ENCODE results near the gene EBI3.
"Not testable (repeated sequence)": the region's sequence is repeated elsewhere in the genome, so short reads cannot be mapped to it uniquely, and the experiment has no call there.

DNA sequence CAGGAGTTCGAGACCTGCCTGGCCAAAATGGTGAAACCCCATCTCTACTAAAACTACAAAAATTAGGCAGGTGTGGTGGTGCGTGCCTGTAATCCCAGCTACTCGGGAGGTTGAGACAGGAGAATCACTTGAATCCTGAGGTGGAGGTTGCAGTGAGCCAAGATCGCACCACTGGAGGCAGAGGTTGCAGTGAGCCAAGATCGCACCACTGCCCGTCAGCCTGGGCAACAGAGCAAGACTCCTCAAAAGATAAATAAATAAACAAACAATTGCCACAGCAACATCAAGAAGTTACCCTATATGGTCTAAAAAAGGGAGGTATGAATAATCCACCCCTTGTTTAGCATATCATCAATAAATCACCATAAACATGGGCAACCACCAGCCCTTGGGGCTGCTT, 16.6 kb downstream of the EBI3 start:
- not testable (repeated sequence) for TF ChIP-seq POLR2A (IDR thresholded peaks at IDR 0.05; ENCODE audit: low read depth, low read length); TAF1 (IDR thresholded peaks at IDR 0.05; ENCODE audit: borderline replicate concordance, low read depth, low read length); POLR2AphosphoS5 (IDR thresholded peaks at IDR 0.05; ENCODE audit: low read depth, low read length)

Measured in GM12892 (cell line).